ENCODE data around the gene SUN1.

Gene SUN1

GRCh38 chr7:815284-816216 is 16.7 kb upstream of the SUN1 start:
- peak; percentile 61 for DNase-seq

GRCh38 chr7:816300-816750 is 16.0 kb upstream of the SUN1 start:
- peak; percentile 96 for DNase-seq

GRCh38 chr7:816751-817671 is 15.3 kb upstream of the SUN1 start:
- peak; percentile 75 for DNase-seq

- DNase-seq: no peak
Measured at GRCh38 chr7:818031-818699, 14.1 kb upstream of the SUN1 start.

- DNase-seq: no peak
Measured at GRCh38 chr7:820341-820740, 11.9 kb upstream of the SUN1 start.

GRCh38 chr7:821688-822087 is 10.6 kb upstream of the SUN1 start:
- no peak for DNase-seq

GRCh38 chr7:822692-823276 is 9.5 kb upstream of the SUN1 start:
- DNase-seq: no peak

GRCh38 chr7:823649-824048 is 8.6 kb upstream of the SUN1 start:
- no peak for DNase-seq

GRCh38 chr7:824081-824480 is 8.2 kb upstream of the SUN1 start:
- DNase-seq: no peak

- no peak for DNase-seq
Measured at GRCh38 chr7:824664-825063, 7.6 kb upstream of the SUN1 start.

GRCh38 chr7:825386-825785 is 6.9 kb upstream of the SUN1 start:
- no peak for DNase-seq

- DNase-seq: no peak
Measured at GRCh38 chr7:826230-826917, 5.9 kb upstream of the SUN1 start.

GRCh38 chr7:828793-829561 is 3.3 kb upstream of the SUN1 start:
- no peak for DNase-seq

- no peak for DNase-seq
Measured at GRCh38 chr7:830069-830468, 2.2 kb upstream of the SUN1 start.

GRCh38 chr7:831596-832166 is 595 bp upstream of the SUN1 start:
- DNase-seq: no peak

GRCh38 chr7:832968-833424 is 720 bp downstream of the SUN1 start:
- DNase-seq: no peak

GRCh38 chr7:833601-834258 is 1.5 kb downstream of the SUN1 start:
- DNase-seq: no peak

GRCh38 chr7:834277-834676 is 2.0 kb downstream of the SUN1 start:
- DNase-seq: no peak

- DNase-seq: no peak
Measured at GRCh38 chr7:835021-835420, 2.7 kb downstream of the SUN1 start.

Measured in activated CD8-positive, alpha-beta memory T cell treated with anti-CD3 and anti-CD28 coated beads, Interleukin-2, amount 50 U/mL, for 48 hours (primary cell).